Suprapubic skin (tissue), 4 donors: ENCODE measurements around the gene LRRC2. TPM values are rescaled to one million over a fixed set of nuclear protein-coding genes. Genes with fewer than 3 reads are reported as not detected.

ENCODE experiments used
- DNase-seq, 2 donors: peaks; one replicate each; pipeline ENCODE4 v3.0.0-alpha.2; 2019; ENCODE audit warnings: low spot score in 2 of 2
- H3K27ac ChIP-seq: fragments of 200-600 bp; sonication (generic); one replicate; pipeline ENCODE4 v1.5.1; 2019
- H3K27me3 ChIP-seq: fragments of 200-600 bp; sonication (generic); one replicate; pipeline ENCODE4 v1.5.1; 2019
- H3K36me3 ChIP-seq: fragments of 200-600 bp; sonication (generic); one replicate; pipeline ENCODE4 v1.5.1; 2019
- H3K4me1 ChIP-seq: fragments of 200-600 bp; sonication (generic); one replicate; pipeline ENCODE4 v1.5.1; 2019
- H3K4me3 ChIP-seq: fragments of 200-600 bp; sonication (generic); one replicate; pipeline ENCODE4 v1.5.1; 2019; ENCODE audit warnings: mild to moderate bottlenecking
- H3K9me3 ChIP-seq: fragments of 200-600 bp; sonication (generic); one replicate; pipeline ENCODE4 v1.5.1; 2019
- EP300 ChIP-seq: sonication (generic); formaldehyde crosslinking; IDR thresholded peaks from one replicate; pipeline ENCODE4 v1.6.1; 2017; ENCODE audit warnings: antibody characterized with exemption
- POLR2A ChIP-seq, 2 donors: fragments of 450-650 bp; IDR thresholded peaks; one replicate each; pipeline ENCODE4 v1.6.1; 2017; ENCODE audit warnings: antibody characterized with exemption in 2 of 2, mild to moderate bottlenecking in 2 of 2, moderate library complexity in 2 of 2
- POLR2AphosphoS5 ChIP-seq, 3 donors: sonication (generic); formaldehyde crosslinking; IDR thresholded peaks; one replicate each; pipeline ENCODE4 v1.6.1; 2017; ENCODE audit warnings: antibody characterized with exemption in 3 of 3
- WGBS: methylation state at CpG from one replicate; pipeline ENCODE4 v1.1.5; 2018; 5-methylcytosine and 5-hydroxymethylcytosine counted together
- total RNA-seq, 4 donors: library from RNA; depleted of rRNA; stranded (reverse); fragments of >200 nt; gene quantifications; one replicate each; pipeline ENCODE4 v1.1.0, GENCODE V29; 2016
- TF ChIP-seq, protein P1 (sequence below), 2 donors: fragments of 200-600 bp in 1 of 2; fragments of 450-650 bp in 1 of 2; sonication (generic) in 1 of 2; IDR thresholded peaks; one replicate each; pipeline ENCODE4 v1.5.1; 2016 to 2019; ENCODE audit warnings: antibody characterized with exemption in 2 of 2, mild to moderate bottlenecking in 1 of 2, moderate library complexity in 1 of 2

The LRRC2 gene
- total RNA-seq, 4 donors from 2014 or later = 0.83 to 3.7 (median 2.6) TPM

DNA sequence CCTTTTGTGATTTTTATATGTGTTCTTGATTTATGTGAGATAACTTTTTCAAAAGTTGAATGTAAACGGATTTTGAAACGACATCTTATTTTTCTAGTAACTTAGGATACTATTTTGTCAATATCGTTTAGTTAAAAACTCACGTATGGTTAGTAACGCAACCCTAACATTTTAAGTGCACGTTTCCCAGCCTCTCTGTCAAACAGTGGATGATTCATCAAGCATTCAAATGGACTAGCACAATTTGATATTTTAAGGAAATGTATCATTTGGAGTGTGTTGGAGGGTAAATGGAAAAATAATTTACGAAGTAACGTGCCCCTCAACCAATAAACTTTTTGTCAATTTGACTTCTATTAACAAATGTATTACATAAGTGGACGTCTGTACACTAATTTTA, 45.0 kb downstream of the LRRC2 start:
- no peaks in the 10 kb centered on the region for H3K36me3 ChIP-seq
- H3K4me1 ChIP-seq = no peaks in the 10 kb centered on the region
- TF ChIP-seq EP300 = no peak
- TF ChIP-seq POLR2AphosphoS5 (IDR thresholded peaks at IDR 0.05) = no peak
- TF ChIP-seq POLR2A (IDR thresholded peaks at IDR 0.05) = no peak
- TF ChIP-seq, protein P1, sequence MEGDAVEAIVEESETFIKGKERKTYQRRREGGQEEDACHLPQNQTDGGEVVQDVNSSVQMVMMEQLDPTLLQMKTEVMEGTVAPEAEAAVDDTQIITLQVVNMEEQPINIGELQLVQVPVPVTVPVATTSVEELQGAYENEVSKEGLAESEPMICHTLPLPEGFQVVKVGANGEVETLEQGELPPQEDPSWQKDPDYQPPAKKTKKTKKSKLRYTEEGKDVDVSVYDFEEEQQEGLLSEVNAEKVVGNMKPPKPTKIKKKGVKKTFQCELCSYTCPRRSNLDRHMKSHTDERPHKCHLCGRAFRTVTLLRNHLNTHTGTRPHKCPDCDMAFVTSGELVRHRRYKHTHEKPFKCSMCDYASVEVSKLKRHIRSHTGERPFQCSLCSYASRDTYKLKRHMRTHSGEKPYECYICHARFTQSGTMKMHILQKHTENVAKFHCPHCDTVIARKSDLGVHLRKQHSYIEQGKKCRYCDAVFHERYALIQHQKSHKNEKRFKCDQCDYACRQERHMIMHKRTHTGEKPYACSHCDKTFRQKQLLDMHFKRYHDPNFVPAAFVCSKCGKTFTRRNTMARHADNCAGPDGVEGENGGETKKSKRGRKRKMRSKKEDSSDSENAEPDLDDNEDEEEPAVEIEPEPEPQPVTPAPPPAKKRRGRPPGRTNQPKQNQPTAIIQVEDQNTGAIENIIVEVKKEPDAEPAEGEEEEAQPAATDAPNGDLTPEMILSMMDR (IDR thresholded peaks at IDR 0.05) = no peak
- H3K4me3 ChIP-seq = no peak overlapping the region
- no peak for DNase-seq
- no peaks in the 10 kb centered on the region for H3K27me3 ChIP-seq
- WGBS = 84% methylated on average over 9 of the region's 9 CpGs
- H3K9me3 ChIP-seq = no peaks in the 10 kb centered on the region
- no peak overlapping the region for H3K27ac ChIP-seq

DNA sequence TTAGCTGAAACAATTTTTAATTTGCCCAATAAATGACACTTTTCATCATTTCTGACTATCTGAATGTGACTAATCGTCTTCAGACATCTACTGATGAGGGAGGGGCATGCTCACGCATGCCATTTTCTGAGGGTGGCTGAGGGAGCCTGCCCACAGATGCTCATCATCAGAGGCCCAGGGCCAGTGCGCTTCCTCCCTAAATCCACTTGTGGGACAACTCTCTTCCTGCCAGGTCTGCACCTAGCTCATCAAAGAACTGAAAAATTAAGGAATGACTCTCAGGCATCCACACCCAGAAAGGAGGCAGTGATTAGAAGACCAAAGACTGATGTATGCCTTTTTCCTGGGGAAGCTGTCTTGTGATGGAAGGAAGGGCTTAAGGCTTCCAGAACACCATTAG, 45.6 kb downstream of the LRRC2 start:
- Histone ChIP-seq H3K4me3 (no peak overlapping the region), H3K36me3 (no peaks in the 10 kb centered on the region), H3K4me1 (no peaks in the 10 kb centered on the region), H3K27me3 (no peaks in the 10 kb centered on the region), H3K9me3 (no peaks in the 10 kb centered on the region), H3K27ac (no peak overlapping the region)
- DNase-seq = no peak
- TF ChIP-seq, protein P1 (IDR thresholded peaks at IDR 0.05) = no peak
- TF ChIP-seq POLR2A (IDR thresholded peaks at IDR 0.05) (no peak), POLR2AphosphoS5 (IDR thresholded peaks at IDR 0.05) (no peak), EP300 (no peak)
- WGBS = 76% methylated on average over 3 of the region's 3 CpGs

DNA sequence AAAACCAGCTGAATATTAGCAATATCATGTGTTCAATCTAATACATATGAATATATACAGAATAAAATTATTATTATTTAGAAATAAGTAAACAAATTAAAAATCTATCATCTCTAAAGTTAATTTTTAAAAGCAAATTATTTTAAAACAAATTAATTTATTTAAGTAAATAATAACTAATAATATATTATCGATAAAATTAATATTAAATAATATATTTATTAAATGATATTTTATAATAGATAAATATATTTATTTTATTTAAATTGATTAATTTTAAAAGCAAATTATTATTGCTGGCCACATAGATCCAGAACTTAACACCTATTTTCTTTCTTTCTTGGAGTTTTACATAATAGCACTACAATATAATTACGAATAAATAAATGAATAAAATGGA, 46.1 kb downstream of the LRRC2 start:
- H3K4me3 ChIP-seq = no peak overlapping the region
- no peaks in the 10 kb centered on the region for H3K4me1 ChIP-seq
- no peak overlapping the region for H3K27ac ChIP-seq
- no peaks in the 10 kb centered on the region for H3K9me3 ChIP-seq
- TF ChIP-seq EP300 (no peak), POLR2A (IDR thresholded peaks at IDR 0.05) (no peak), POLR2AphosphoS5 (IDR thresholded peaks at IDR 0.05) (no peak)
- TF ChIP-seq, protein P1 (IDR thresholded peaks at IDR 0.05) = no peak
- H3K36me3 ChIP-seq = no peaks in the 10 kb centered on the region
- DNase-seq = no peak
- H3K27me3 ChIP-seq = no peaks in the 10 kb centered on the region
- WGBS = 91% methylated on average over 2 of the region's 2 CpGs

DNA sequence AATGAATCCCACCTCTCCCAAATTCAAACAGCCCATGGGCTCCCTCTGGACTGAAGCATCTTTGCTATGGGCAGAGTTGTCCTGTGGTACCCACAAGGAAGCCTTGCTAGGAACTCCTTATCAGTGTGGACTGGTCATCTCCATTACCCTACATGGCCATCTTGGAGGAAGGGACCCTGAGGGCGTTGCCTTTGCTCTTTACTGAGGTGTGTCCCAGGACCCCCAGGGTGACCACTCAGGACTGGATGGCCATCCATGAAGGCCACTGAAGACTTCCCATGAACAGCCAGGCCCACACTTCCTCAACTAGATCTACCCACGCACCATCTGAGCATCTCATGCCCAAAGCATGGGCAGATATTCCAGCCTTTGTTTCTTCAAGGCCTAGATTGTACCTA, 48.3 kb downstream of the LRRC2 start:
- TF ChIP-seq POLR2AphosphoS5 (IDR thresholded peaks at IDR 0.05) = no peak
- no peak for TF ChIP-seq EP300
- TF ChIP-seq, protein P1 (IDR thresholded peaks at IDR 0.05) = no peak
- no peak for TF ChIP-seq POLR2A (IDR thresholded peaks at IDR 0.05)
- no peak overlapping the region for H3K27ac ChIP-seq
- H3K4me1 ChIP-seq = no peaks in the 10 kb centered on the region
- H3K4me3 ChIP-seq = no peak overlapping the region
- 100% methylated on average over 1 of the region's 2 CpGs for WGBS
- H3K36me3 ChIP-seq = no peaks in the 10 kb centered on the region
- no peaks in the 10 kb centered on the region for H3K9me3 ChIP-seq
- no peaks in the 10 kb centered on the region for H3K27me3 ChIP-seq
- DNase-seq = no peak

DNA sequence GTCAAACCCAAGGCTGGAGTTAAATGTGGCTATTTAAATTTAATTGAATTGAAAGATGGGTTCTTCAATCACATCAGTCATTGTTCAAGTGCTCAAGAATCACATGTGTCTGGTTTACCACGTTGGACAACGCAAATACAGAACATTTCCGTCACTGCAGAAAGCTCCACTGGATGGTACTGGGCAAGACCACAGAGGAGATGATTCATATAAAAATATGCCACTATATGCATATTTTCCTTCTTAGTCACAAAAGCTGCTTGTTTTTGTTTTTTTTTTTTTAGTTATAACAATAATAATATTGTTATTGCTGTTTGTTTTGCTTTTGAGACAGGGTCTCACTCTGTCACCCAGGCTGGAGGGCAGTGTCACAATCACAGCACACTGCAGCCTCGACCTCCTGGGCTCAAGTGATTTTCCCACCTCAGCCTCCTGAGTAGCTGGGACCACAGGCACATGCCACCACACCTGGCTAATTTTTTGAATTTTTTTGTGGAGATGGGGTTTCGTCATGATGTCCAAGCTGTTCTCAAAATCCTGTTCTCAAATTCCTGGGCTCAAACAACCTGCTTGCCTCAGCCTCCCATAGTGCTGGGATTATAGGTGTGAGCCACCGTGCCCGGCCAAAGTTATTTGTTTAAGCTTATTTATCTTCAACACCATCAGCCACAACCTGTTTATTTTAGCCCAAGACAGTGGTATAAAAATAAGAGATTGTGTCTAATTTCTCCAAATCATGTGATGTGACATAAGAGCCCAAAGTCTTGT, 48.9 kb downstream of the LRRC2 start:
- WGBS = 79% methylated on average over 7 of the region's 7 CpGs
- no peaks in the 10 kb centered on the region for H3K4me1 ChIP-seq
- H3K4me3 ChIP-seq = no peak overlapping the region
- no peak for DNase-seq
- H3K27me3 ChIP-seq = no peaks in the 10 kb centered on the region
- H3K9me3 ChIP-seq = no peaks in the 10 kb centered on the region
- no peak overlapping the region for H3K27ac ChIP-seq
- TF ChIP-seq, protein P1 (IDR thresholded peaks at IDR 0.05) = no peak
- no peak for TF ChIP-seq EP300
- no peak for TF ChIP-seq POLR2AphosphoS5 (IDR thresholded peaks at IDR 0.05)
- no peak for TF ChIP-seq POLR2A (IDR thresholded peaks at IDR 0.05)
- no peaks in the 10 kb centered on the region for H3K36me3 ChIP-seq
